PFSK-1 (cell line): ENCODE results near the gene SIGLEC11.

Source experiments
- POLR2AphosphoS5 ChIP-seq: IDR thresholded peaks from 2 replicates; pipeline ENCODE4 v1.6.1; 2012; ENCODE audit warnings: low read depth, mild to moderate bottlenecking, control low read depth, low read length, moderate library complexity
- REST ChIP-seq, 2 experiments: IDR thresholded peaks; 2 replicates each; pipeline versions ENCODE4 v1.6.1 to v1.8.0; 2011 to 2012; ENCODE audit warnings: low read depth in 2 of 2, low read length in 2 of 2, control low read depth in 1 of 2, inconsistent platforms in 1 of 2, mild to moderate bottlenecking in 1 of 2, moderate library complexity in 1 of 2; ENCODE audit not compliant: insufficient read depth in 1 of 2
- TAF1 ChIP-seq: IDR thresholded peaks from 2 replicates; pipeline ENCODE4 v1.6.1; 2012; ENCODE audit warnings: low read length, control low read depth, borderline replicate concordance; ENCODE audit not compliant: insufficient read depth

- no peak for TF ChIP-seq REST (IDR thresholded peaks at IDR 0.05; ENCODE audit: insufficient read depth in 1 of 2, low read depth in 2 of 2, low read length in 2 of 2)
- TF ChIP-seq TAF1: no peak
- TF ChIP-seq POLR2AphosphoS5: no peak
Observed at GRCh38 chr19:49938662-49939061, 22.3 kb downstream of the SIGLEC11 start.
